ENCODE results near the gene MINDY4.

MINDY4 gene

GRCh38 chr7:30776971-30777370 is 5.8 kb downstream of the MINDY4 start:
- no peak for DNase-seq

DNA sequence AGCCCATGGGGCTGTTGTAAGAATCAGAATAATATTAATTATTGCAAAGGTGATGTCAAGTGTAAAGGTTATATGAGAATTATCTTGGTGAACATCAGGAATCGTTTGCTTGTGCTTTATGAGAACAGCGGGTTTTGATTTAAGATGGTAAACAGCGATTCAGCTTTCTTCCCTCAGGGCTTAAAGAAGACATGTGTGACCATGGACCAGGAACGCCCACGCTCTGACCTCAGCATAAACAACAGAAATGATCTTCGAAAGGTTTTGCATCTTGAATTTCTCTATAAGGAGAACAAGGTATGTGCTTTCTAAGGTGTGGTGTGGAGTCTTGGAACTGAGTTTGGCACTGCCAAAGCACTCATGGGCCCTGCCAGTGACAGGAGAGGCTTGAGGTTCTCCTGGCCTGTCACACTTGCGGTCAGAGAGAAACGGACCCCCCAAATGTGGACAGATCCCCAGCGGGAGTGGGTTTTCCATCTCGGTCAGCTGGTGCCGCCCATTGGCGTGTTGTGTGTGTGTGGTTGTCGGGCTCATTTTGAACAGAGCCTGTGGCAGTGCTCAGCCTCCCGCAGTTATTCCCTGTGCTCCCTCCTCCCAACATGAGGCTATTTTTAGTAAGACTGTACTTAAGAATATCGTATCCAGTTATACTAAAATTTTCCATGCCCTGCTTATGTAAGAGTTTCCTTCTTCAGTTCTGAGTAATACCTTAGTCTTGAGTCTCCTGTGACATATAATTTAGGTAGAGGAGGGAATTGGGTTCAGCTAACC is 7.2 kb downstream of the MINDY4 start:
- no peak for DNase-seq

DNA sequence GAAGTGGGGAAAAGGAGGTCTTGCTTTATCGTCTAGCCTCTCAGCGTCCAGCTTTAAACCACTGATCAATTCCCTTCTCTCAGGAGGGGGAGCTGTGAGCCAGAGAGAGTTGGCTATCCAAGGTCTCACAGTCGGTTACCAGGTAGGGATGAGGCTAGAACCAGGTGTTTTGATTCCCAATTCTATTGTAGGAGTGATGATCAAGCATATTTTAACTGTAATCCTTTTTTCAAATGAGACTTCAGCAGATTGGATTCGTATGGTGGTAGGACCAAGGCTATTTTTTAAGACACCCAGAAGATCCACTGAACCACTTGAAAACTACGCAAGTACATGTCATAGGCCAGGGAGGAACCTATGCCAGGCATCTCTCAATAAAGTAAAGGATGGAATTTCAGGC is 8.4 kb downstream of the MINDY4 start:
- DNase-seq = no peak

DNA sequence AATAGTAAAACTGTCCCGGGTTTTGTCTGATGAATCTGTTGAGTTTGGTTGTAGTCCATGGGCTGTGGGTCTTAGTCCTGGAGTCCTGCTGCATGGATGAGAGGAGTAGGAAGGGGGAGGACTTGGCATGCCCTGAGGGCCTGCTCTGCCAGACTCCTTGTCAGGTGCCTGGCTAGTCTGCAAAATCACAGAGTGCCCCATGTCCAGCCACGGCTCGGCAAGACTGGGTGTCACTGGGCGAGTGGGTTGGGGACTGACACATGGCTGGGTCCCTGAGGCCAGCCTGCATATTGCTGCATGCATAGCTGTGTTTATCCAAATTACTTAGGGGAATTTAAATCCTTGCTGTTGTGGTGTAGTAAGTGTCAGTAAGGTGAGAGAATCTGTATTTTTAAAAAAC is 9.7 kb downstream of the MINDY4 start:
- DNase-seq = no peak

- no peak for DNase-seq
Measured at GRCh38 chr7:30782690-30783089, 11.5 kb downstream of the MINDY4 start.

- no peak for DNase-seq
Measured at GRCh38 chr7:30785786-30786185, 14.6 kb downstream of the MINDY4 start.

DNA sequence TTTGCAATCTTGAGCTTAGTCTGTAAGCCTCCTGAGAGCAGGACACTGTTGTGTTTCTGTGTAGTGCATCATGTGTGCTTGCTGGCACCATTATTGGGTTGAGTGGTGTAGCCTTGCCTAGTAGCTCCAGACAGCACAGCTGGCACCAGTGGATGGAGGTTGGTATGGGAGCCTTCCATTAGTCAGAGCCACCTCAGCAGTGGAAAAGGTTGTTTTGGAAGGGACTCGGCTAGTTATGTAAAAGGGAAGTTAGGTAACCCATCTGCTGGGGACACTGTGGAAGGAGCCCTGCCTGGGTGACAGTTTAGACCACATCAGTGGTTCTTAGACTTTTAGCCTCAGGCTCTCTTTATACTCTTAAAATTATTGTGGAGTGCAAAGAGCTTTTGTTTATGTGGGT is 16.3 kb downstream of the MINDY4 start:
- DNase-seq = no peak

GRCh38 chr7:30788640-30789333 is 17.6 kb downstream of the MINDY4 start:
- no peak for DNase-seq

DNA sequence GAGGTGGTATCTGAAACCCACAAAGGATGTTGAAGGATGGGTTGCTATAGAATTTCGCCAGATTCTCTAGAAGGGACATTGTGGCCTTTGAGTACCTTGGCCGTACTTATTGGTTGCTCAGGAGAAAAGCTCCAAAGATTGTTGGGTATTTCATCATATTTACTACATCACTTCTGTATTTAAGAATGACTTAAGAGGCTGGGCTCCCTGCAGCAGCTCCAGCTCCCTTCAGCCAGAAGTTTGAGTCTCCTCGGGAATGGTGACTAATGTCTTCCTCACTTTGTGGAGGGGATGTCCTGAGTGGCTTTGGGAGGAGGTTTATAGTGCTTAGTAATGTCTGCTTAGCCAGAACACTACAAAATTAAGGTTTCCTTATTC is 18.1 kb downstream of the MINDY4 start:
- peak; percentile 86 for DNase-seq

DNA sequence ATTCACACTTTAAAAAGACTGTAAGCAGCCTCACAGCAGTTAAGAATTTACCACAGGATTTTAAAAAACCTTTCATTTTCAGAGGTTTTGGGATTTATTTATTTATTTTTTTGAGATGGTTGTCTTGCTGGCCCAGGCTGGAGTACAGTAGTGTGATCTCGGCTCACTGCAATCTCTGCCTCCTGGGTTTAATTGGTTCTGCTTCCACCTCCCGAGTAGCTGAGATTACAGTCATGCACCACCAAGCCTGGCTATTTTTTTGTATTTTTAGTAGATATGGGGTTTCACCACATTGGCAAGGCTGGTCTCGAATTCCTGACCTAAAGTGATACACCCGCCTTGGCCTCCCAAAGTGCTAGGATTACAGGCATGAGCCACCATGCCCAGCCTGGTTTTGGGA is 19.1 kb downstream of the MINDY4 start:
- DNase-seq = peak; percentile 34

DNA sequence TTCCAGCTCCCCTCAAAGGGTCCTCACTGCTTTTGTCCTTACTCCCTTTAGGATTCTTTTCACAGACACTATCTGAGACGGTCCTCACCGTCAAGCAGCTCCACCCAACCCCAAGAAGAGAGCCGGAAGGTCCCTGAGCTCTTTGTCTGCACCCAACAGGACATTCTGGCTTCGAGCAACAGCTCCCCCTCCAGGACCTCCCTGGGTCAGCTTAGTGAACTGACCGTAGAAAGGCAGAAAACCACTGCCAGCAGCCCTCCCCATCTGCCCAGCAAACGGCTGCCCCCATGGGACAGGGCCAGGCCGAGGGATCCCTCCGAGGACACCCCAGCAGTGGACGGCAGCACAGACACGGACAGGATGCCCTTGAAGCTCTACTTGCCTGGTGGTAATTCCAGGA is 19.9 kb downstream of the MINDY4 start:
- DNase-seq = no peak

DNA sequence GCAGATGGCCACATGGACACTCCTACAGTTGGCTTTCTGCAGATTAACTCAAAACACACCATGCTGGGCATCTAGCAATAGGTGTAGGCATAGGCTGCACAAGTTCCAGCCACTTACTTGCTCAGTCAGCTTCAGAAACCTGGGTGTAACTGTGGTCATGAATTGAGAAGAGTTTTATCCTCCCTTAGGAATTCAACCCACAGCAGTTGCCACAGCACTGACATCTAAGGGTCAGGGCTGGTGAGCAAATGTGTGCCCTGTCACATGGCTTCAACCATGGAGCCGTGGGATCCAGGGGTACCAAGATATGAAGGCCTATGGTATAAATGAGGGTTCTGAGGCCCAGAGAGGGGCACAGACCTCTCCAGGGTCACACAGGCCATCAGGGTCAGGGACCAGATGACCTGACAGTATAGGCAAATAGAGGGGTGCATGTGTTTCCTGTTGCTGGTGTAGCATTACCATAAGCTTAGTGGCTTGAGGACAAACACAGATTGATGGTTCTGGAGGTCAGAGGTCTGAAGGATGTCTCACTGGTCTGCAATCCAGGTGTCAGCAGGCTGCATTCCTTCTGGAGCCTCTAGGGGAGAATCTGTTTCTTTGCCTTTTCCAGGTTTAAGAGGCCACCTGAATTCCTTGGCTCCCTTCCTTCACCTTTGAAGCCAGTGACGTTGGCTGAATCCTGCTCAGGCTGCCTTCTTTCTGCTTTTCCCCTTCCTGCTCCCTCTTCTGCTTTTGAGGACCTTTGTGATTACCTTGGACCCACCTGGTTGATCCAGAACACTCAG is 24.1 kb downstream of the MINDY4 start:
- DNase-seq = no peak

GRCh38 chr7:30796105-30796869 is 25.1 kb downstream of the MINDY4 start:
- DNase-seq = peak; percentile 54

DNA sequence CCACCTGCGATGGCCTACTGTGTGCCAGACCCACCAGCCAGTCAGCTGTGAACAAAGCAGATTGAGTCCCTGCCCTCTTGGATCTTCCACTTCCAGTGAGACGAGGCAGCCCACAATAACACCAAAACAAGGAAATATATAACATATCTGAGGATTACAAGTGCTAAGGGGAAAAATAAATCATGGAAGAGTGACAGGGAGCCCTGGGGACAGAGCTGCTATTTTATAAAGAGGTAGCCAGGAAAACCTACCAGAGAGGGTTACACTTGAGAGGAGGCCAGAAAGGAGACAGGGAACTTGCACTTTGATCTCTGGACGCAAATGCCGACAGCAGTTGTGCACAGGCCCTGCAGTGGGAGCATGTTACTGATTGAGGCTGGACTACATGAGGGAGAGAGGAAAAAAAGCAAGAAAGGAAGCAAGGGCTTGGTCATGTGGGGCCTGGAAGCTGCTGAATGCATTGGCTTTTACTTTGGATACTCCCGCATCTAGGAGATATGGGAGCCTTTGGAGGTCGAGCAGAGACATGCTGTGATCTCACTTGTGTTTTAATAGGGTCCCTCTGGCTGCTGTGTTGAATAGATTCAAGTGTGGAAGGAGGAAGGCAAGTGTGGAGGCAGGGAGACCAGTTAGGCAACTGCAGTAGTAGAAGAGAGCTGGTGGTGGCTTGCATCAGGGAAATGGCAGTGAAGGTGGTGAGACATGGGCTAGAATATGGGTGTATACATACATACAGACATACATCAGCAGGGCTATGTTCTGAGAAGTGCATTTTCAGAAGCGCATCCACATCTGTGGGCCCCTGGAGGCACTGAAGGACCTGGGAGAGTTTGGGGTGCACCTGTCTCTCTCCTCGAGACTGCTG is 26.2 kb downstream of the MINDY4 start:
- no peak for DNase-seq

- DNase-seq = peak; percentile 99
Measured at GRCh38 chr7:30799206-30799975, 28.2 kb downstream of the MINDY4 start.

GRCh38 chr7:30799976-30800661 is 28.9 kb downstream of the MINDY4 start:
- no peak for DNase-seq

- peak; percentile 86 for DNase-seq
Measured at GRCh38 chr7:30800785-30801252, 29.6 kb downstream of the MINDY4 start.

DNA sequence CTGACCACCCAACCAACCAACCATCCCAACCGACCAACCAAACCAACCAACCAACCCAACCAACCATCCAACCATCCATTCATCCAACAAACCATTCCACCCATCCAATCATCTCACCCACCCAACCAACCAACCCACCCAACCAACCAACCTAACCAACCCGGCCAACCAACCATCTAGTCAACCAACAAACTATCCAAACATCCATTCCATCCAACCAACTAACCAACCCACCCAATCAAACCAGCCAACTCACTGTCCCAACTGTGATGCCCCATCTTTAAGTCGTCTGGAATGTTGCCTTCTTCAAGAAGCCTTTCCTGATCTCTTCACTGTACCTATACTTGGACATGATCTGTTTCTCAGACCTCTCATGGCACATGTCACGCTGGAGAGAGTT is 31.6 kb downstream of the MINDY4 start:
- no peak for DNase-seq

DNA sequence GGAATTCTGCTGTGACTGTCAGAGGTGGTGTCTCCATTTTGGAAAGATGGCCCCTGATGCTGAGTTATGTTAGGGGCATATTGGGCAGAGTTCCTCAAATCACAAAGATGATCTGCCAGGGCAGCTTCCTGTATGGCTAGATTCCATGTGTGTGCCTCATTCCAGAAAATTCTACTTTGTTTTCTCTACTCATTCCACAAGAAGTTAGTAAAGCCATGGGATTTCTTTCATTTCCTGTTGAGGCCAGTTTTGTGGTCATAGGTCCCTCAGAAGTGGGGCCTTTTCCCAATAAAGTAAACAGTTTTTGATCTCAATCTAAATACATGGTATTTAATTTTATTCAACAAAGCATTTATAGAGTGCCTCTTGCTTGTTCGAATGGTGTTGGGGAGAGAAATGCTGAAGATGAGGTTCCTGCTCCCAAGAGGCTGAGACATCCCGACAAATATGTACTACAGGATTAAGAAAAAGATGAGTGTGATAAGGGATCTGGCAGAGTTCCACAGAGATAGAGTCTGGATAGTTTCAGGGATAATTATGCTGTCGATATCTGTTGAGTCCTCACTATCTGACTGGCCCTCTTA is 33.0 kb downstream of the MINDY4 start:
- peak; percentile 95 for DNase-seq

DNA sequence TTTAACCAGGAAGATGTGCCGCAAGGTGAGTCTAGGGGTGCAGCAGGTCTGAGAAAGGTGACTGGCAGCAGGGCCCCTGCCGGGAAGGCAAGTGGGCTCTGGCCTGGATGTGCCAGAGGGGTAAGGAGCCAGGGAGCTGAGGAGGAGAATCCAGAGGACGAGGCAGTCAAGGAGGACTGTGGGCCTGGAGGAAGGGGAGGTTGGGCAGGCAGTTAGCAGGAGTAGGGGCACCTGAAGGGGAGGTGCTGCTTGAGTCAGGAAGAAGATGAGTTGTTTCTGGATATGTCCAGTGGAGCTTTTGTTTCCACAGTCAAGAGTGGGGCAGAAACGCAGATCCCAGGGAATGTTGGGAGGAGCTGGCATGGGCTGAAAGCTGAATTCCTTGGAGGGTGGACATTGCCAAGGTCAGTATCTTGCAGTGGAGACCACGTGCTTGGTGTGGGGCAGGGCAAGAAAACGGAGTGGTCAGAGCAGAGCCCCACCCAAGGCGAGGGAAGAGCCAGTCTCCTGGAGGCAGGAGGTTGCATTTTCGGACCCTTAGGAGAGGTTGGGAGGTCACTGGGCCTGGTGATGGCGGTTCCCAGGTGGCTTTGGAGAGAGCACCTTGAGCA is 34.0 kb downstream of the MINDY4 start:
- DNase-seq = no peak

Data from EL (cell line).